DMS53 treated with DMSO at 0.1 percent for 48 hours (cell line): ENCODE measurements around the gene LAMTOR4.

Experiments
- DNase-seq: peaks from one replicate; lab custom pipeline; 2025; ENCODE audit not compliant: unreplicated experiment; lab: John Stamatoyannopoulos, UW

The LAMTOR4 gene

GRCh38 chr7:100148559-100149328, at the start of gene LAMTOR4:
TSS of gene LAMTOR4 (plus strand) at chr7:100148918. CDS start at chr7:100148973, 55 bp downstream.
- peak; percentile 99 for DNase-seq

- DNase-seq = no peak
These were observed 49.3 kb upstream of the LAMTOR4 start for GRCh38 chr7:100099452-100099851.

GRCh38 chr7:100100420-100101015, 48.2 kb upstream of the LAMTOR4 start:
- peak; percentile 93 for DNase-seq

DNA sequence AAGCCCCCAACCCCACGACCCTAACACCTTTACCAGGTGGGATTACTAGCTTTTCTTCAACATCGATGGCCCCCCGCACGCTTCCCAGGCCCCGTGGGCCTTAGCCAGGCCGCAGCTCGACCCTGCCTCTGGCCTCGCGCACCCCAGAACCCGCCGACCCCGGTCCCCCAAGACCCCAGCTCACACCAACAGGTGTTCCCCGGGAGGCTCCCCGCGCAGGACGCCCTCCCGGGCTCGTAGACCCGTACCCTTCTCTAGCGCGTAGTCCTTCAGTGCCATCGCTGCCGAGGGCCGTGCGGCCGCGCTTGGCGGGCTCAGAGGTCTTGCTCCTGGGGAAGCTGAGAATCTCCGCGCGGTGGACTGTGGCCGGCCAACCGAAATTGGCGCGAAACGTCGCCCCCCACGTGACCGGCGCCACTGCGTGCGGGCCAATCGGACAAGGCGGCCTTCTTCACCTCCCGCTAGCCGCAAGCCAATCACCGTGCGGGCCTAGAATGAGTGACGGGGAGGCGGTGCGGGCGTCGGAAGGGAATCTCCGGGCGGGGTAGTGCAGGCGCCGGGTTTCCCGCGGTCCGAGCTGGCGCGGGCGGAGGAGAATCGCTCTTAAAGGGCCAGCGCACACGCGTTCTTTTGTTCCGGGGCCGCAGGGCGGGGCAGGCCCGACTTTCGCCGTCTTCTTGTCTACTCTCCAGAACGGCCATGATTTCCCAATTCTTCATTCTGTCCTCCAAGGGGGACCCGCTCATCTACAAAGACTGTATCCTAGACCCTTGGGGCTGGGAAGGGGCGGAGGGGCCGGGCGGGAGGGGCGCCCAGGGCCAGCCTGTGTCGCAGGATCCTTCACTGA, 47.5 kb upstream of the LAMTOR4 start, which contains the start of the genes AP4M1 and MCM7:
Gene AP4M1, plus strand, starts transcription at position 628 of the 847 bp plus-strand sequence. Its CDS starts 72 bp downstream, at position 700.
Gene MCM7, minus strand, starts transcription at position 382 of the 847 bp plus-strand sequence. Its CDS starts 103 bp downstream, at position 279.
- peak; percentile 99 for DNase-seq

DNA sequence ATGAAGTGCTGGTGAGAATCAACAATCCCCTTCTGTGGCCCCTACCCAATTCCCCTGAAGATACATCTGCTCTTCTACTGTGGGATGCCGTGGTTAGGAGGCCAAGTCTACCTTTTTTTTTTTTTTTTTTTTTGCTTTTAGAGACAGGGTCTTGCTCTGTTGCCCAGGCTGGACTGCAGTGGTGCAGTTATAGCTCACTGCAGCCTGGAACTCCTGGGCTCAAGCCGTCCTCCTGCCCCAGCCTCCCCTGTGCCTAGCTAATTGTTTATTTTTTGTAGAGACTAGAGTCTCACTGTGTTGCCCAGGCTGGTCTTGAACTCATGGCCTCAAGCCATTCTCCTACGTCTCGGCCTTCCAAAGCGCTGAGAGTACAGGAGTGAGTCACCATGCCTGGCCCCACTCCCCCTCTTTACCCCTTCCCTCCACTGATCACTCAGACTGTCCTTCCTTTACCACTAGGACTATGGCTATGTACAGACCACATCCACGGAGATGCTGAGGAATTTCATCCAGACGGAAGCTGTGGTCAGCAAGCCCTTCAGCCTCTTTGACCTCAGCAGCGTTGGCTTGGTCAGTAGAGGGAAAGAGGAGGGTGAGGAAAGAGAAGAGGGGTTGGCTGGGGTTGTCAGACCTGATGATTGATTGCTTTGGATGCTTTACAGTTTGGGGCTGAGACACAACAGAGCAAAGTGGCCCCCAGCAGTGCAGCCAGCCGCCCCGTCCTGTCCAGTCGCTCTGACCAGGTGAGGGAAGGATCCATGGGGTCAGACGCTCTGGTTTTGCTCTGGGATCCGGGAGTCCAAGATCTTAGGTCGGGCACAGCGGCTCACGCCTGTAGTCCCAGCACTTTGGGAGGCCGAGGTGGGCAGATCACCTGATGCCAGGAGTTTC, 45.5 kb upstream of the LAMTOR4 start:
- no peak for DNase-seq

DNA sequence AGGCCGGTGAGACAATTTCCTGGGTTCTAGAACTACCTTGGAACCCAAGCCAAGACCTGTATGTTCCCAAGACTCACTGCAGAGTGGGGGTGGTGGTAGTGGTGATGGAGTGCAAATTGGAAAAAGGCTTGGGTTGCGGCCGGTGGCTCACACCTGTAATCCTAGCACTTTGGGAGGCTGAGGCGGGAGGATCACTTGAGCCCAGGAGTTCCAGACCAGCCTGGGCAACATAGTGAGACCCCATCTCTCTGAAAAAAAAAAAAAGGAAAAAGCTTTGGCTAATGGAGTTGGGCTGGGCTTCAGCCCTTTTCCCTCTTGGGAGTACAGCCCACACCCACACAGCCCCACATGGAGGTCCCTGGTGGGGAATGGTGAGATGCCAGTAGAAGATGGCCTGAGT, 43.2 kb upstream of the LAMTOR4 start:
- DNase-seq = no peak

- no peak for DNase-seq
These were observed 42.1 kb upstream of the LAMTOR4 start for GRCh38 chr7:100106633-100107032.

DNA sequence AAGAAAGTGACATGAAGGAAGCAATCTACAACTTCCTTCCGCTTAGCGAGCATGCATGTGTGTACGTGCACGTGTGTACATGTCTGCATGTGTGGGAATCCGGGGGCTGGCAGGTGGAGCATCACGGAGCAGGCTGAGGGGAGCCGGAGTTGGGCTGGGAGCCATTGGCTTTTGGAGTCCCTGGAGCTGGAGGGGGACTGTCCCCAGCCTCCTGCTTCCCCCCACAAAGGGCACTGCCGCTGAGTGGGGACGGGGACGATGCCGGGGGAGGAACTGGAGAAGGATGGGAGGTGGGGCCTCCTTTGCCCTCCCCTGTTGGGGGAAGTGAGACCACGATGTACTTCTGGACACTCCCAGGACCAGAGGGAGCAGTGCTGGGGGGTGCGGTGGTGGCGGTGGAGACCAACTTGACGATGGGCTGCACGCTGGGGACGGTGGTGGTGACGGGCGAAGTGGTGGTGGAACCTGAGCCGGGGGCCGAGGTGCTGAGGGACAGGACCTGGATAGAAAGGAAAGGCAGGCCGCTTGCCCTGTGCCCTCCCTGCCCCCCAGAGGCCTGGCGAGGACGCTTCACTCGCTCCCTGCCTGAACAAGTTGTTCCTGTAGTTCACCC, 41.5 kb upstream of the LAMTOR4 start:
- DNase-seq = no peak

DNA sequence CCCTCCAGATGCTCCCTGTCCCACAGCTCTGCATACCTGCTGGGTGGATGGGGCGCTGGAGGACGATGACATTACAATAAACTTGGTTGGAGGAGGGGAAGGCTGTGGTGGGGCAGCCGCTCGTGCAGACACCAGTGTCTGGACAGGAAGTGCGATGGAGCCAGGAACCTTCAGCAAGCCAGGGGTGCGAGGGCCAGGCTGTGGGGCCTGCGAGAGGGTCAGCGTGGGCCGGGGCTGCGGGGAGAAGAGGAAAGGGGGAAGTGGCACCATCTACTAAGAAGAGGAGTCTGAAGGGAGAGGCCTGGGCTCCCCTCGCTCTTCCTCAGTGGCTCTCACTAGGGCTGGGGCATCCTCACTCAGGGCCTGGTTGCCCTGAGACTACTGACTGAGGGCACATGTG, 40.8 kb upstream of the LAMTOR4 start:
- no peak for DNase-seq

DNA sequence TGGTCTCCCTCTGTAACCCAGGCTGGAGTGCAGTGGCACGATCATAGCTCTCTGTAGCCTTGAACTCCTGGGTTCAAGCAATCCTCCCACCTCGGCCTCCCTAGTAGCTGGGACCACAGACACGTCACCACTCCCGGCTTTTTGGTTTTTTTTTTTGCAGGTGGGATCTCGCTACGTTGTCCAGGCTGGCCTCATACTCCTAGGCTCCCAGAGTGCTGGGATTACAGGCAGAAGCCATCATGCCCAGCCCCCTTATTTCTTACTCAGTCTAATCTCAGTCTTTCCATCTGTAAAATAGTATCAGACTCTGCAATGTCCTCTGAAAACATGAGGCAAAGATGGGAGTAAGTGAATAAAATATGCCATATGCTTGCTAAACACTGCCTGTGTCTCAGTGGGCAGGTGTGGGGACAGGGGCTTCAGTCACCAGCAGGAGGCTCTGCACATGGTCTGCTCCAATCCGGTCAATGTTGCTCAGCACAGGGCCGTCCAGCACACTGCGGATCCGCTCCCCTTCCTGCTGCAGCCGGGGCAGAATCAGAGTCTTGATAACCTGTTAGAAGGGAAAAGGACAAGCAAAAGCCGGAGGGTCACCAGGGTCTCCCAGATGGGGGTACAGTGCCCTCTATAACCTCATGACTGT, 39.1 kb upstream of the LAMTOR4 start:
- DNase-seq = no peak

DNA sequence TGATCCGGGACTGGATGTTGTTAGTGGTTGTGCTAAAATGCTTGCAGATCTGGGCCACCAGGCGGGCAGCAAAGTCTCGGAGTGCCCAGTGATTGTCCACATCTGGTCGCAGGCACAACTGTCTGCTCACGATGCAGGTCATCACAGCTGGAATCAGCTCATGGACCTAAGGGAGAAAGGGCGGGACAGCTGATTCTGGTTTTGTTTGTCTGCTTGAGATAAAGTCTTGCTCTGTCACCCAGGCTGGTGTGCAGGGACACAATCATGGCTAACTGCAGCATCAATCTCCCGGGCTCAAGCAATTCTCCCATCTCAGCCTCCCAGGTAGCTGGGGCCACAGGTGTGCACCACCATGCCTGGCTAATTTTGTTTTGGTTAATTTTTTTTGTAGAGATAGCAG, 37.6 kb upstream of the LAMTOR4 start:
- DNase-seq = no peak

GRCh38 chr7:100111914-100112313, 36.8 kb upstream of the LAMTOR4 start:
- no peak for DNase-seq

DNA sequence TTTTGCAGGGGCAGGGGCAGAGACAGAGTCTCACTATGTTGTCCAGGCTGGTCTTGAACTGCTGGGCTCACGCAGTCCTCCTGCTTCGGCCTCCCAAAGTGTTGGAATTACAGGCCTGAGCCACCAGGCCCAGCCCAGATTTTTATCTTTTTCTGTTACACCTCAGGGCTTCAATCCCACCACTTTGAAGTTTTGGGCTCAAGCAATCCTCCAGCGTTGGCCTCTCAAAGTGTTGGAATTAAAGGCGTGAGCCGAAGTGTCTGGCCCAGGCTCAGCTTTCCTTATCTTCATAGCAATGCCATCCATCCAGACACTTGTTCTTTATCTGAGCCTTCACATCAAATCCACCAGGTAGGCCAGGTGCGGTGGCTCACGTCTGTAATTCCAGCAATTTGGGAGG, 33.7 kb upstream of the LAMTOR4 start:
- no peak for DNase-seq

DNA sequence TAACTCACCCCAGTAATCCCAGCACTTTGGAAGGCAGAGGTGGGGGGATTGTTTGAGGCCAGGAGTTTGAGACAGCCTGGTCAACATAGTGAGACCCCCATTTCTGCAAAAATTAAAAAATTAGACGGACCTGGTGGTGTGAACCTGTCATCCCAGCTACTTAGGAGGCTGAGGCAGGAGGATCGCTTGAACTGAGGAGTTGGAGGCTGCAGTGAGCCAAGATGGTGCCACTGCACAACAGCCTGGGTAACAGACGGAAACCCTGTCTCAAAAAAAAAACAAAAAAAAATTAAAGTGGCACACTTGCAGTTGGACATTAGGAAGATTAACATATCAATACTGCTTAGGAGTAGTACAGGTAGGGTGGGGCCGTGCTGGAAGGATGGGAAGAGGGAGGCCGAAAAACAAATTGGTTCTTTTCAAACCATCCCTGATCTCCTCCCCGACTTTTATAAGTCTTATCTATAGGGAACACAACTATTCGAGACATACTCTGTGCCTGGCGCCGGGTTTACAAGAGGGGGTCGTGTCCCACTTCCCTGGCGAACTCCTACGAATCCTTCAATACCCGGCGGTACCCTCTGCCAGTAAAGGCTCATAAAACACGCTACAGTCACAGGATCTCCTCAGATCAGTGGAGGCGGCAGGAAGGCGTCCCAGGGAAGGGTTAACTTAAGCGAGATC, 30.2 kb upstream of the LAMTOR4 start:
- no peak for DNase-seq

GRCh38 chr7:100119072-100119969, 29.4 kb upstream of the LAMTOR4 start, which contains the start of the genes CNPY4 and TAF6:
TSS of gene CNPY4 (plus strand) at chr7:100119634. CDS start at chr7:100119745, 111 bp downstream.
TSS of gene TAF6 (minus strand) at chr7:100119358. CDS start at chr7:100114209, 5,149 bp downstream.
- peak; percentile 94 for DNase-seq

GRCh38 chr7:100119970-100120732, 28.6 kb upstream of the LAMTOR4 start:
- peak; percentile 63 for DNase-seq

DNA sequence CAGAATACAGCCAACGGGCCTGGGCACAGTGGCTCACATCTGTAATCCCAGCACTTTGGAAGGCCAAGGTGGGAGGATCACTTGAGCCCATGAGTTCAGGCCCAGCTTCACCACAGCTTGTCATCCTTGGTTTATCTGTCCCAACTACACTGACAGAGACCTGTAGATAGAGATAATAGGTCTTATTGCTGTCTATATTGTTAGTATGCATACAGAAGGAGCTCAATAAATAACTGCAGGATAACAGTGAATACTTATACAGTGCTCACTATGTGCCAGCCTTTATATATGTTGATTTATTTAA, 28.0 kb upstream of the LAMTOR4 start:
- DNase-seq = no peak
